ENCODE data around the gene SFXN4.

- no peak for TF ChIP-seq CTCF (IDR thresholded peaks at IDR 0.05)
- TF ChIP-seq POLR2A (IDR thresholded peaks at IDR 0.05), result no peak
These were observed 35.7 kb upstream of the SFXN4 start for GRCh38 chr10:119201233-119201632.

Measured in body of pancreas (tissue), 4 donors.